ENCODE data around the gene CHCHD3. TPM values are rescaled to one million over a fixed set of nuclear protein-coding genes. Genes with fewer than 3 reads are reported as not detected.

CHCHD3 gene
- total RNA-seq, 1 experiment from 2014 or later = 102 TPM

- Histone ChIP-seq H3K4me1 (peaks cover 7% of the 10 kb centered on the region; the same call in 1 of the 2 replicates), H3K36me3 (ENCODE audit: control insufficient read depth, insufficient read depth, low read length) (no peaks in the 10 kb centered on the region), H3K9me3 (no peaks in the 10 kb centered on the region), H3K4me3 (ENCODE audit: low read depth, low read length) (no peak overlapping the region), H3K27me3 (replicated peaks; ENCODE audit: control insufficient read depth, insufficient read depth, low read length) (no peaks in the 10 kb centered on the region)
- Mint-ChIP-seq H3K4me3 (ENCODE audit: unreplicated experiment) (no peak overlapping the region), H3K27me3 (ENCODE audit: insufficient read depth, unreplicated experiment) (no peaks in the 10 kb centered on the region), H3K27ac (ENCODE audit: unreplicated experiment) (no peak overlapping the region), H3K36me3 (ENCODE audit: insufficient read depth, unreplicated experiment) (no peaks in the 10 kb centered on the region), H3K9me3 (ENCODE audit: unreplicated experiment) (no peaks in the 10 kb centered on the region), H3K4me1 (ENCODE audit: low read depth, unreplicated experiment) (peaks cover under 1% of the 10 kb centered on the region)
- no peak for DNase-seq
- ChIA-PET POLR2A (no interaction called here), CTCF (no interaction called here)
- BruUV-seq (replicated peaks) = no TSS peak
- intact Hi-C loops (cut with micrococcal nuclease; ENCODE audit: unreplicated experiment) = no loop called here
- TF ChIP-seq, protein P1, sequence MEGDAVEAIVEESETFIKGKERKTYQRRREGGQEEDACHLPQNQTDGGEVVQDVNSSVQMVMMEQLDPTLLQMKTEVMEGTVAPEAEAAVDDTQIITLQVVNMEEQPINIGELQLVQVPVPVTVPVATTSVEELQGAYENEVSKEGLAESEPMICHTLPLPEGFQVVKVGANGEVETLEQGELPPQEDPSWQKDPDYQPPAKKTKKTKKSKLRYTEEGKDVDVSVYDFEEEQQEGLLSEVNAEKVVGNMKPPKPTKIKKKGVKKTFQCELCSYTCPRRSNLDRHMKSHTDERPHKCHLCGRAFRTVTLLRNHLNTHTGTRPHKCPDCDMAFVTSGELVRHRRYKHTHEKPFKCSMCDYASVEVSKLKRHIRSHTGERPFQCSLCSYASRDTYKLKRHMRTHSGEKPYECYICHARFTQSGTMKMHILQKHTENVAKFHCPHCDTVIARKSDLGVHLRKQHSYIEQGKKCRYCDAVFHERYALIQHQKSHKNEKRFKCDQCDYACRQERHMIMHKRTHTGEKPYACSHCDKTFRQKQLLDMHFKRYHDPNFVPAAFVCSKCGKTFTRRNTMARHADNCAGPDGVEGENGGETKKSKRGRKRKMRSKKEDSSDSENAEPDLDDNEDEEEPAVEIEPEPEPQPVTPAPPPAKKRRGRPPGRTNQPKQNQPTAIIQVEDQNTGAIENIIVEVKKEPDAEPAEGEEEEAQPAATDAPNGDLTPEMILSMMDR (IDR thresholded peaks at IDR 0.05; ENCODE audit: insufficient read depth in 1 of 2, low read depth in 1 of 2, low read length in 1 of 2, severe bottlenecking in 1 of 2, unreplicated experiment in 1 of 2) = no peak
These were observed 235.8 kb downstream of the CHCHD3 start for GRCh38 chr7:132846086-132846485.

DNA sequence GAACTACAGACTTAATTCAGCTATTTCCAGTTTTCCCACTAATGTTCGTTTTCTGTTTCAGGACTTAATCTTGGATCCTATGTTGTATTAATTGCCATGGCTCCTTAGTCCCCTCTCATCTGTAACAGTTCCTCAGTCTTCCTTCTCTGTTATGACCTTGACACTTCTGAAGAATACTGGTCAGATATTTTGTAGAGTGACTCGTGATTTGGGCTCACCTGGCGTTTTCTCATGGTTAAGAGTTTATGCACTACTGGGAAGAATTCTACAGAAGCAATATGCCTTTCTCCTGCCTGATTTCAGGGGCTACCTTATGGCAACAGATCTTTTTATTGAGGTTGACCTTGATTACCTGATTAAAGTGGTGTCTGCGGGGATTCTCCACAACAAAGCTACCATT, 239.4 kb downstream of the CHCHD3 start:
- Mint-ChIP-seq H3K27me3 (ENCODE audit: insufficient read depth, unreplicated experiment) (no peaks in the 10 kb centered on the region), H3K4me1 (ENCODE audit: low read depth, unreplicated experiment) (no peaks in the 10 kb centered on the region), H3K27ac (ENCODE audit: unreplicated experiment) (no peak overlapping the region), H3K36me3 (ENCODE audit: insufficient read depth, unreplicated experiment) (no peaks in the 10 kb centered on the region), H3K9me3 (ENCODE audit: unreplicated experiment) (no peaks in the 10 kb centered on the region), H3K4me3 (ENCODE audit: unreplicated experiment) (no peak overlapping the region)
- no peak for DNase-seq
- BruUV-seq (replicated peaks) = no TSS peak
- H3K4me1 ChIP-seq = peaks cover 34% of the 10 kb centered on the region
- ChIA-PET CTCF (no interaction called here), POLR2A (no interaction called here)
- H3K9me3 ChIP-seq = no peaks in the 10 kb centered on the region
- H3K36me3 ChIP-seq (ENCODE audit: control insufficient read depth, insufficient read depth, low read length) = no peaks in the 10 kb centered on the region
- intact Hi-C loops (cut with micrococcal nuclease; ENCODE audit: unreplicated experiment) = no loop called here
- H3K4me3 ChIP-seq (ENCODE audit: low read depth, low read length) = no peak overlapping the region
- no peaks in the 10 kb centered on the region for H3K27me3 ChIP-seq (replicated peaks; ENCODE audit: control insufficient read depth, insufficient read depth, low read length)
- TF ChIP-seq, protein P1 (IDR thresholded peaks at IDR 0.05; ENCODE audit: insufficient read depth in 1 of 2, low read depth in 1 of 2, low read length in 1 of 2, severe bottlenecking in 1 of 2, unreplicated experiment in 1 of 2) = no peak

GRCh38 chr7:132840199-132840598, 241.7 kb downstream of the CHCHD3 start:
- TF ChIP-seq, protein P1 (IDR thresholded peaks at IDR 0.05; ENCODE audit: insufficient read depth in 1 of 2, low read depth in 1 of 2, low read length in 1 of 2, severe bottlenecking in 1 of 2, unreplicated experiment in 1 of 2) = no peak
- ChIA-PET CTCF (no interaction called here), POLR2A (no interaction called here)
- BruUV-seq (replicated peaks) = no TSS peak
- H3K4me1 Mint-ChIP-seq (ENCODE audit: low read depth, unreplicated experiment) = peaks cover 8% of the 10 kb centered on the region
- H3K4me3 Mint-ChIP-seq (ENCODE audit: unreplicated experiment) = no peak overlapping the region
- peaks cover 14% of the 10 kb centered on the region for H3K36me3 Mint-ChIP-seq (ENCODE audit: insufficient read depth, unreplicated experiment)
- no peak overlapping the region for H3K27ac Mint-ChIP-seq (ENCODE audit: unreplicated experiment)
- intact Hi-C loops (cut with micrococcal nuclease; ENCODE audit: unreplicated experiment) = no loop called here
- no peaks in the 10 kb centered on the region for H3K9me3 Mint-ChIP-seq (ENCODE audit: unreplicated experiment)
- no peaks in the 10 kb centered on the region for H3K27me3 ChIP-seq (replicated peaks; ENCODE audit: control insufficient read depth, insufficient read depth, low read length)
- H3K4me1 ChIP-seq = peaks cover 33% of the 10 kb centered on the region
- no peaks in the 10 kb centered on the region for H3K36me3 ChIP-seq (ENCODE audit: control insufficient read depth, insufficient read depth, low read length)
- no peaks in the 10 kb centered on the region for H3K27me3 Mint-ChIP-seq (ENCODE audit: insufficient read depth, unreplicated experiment)
- no peaks in the 10 kb centered on the region for H3K9me3 ChIP-seq
- DNase-seq = no peak
- H3K4me3 ChIP-seq (ENCODE audit: low read depth, low read length) = no peak overlapping the region
